HCT116 (cell line): ENCODE data around the gene PSMD10. TPM values are rescaled to one million over a fixed set of nuclear protein-coding genes. Genes with fewer than 3 reads are reported as not detected.

Experiments used
- ATAC-seq: fragments of 200-7000 bp; cut with Tn5 transposase; 2 replicates; pipeline ENCODE4 v1.9.1; 2020; ENCODE audit warnings: mild to moderate bottlenecking, moderate library complexity
- BruUV-seq: library from RNA; stranded (reverse); fragments of 400-500 nt; replicated peaks from 2 replicates; lab custom pipeline; 2021; lab: Mats Ljungman, UMichigan
- CTCF ChIA-PET: fragments of 300-600 bp; sonication (Branson Sonifier 250); formaldehyde crosslinking; loops from one replicate; lab custom pipeline; 2021; ENCODE audit warnings: antibody characterized with exemption; lab: Charles Lee
- POLR2A ChIA-PET: fragments of 300-600, 350-600 bp; sonication (Branson Sonifier 250); formaldehyde crosslinking; loops from one replicate; lab custom pipeline; 2021; ENCODE audit warnings: antibody characterized with exemption; lab: Charles Lee
- RAD21 ChIA-PET, 2 experiments: fragments of 300-600 bp; sonication (Branson Sonifier 250); formaldehyde crosslinking; loops; one replicate each; lab custom pipeline; 2023; ENCODE audit warnings: low total read pairs in 2 of 2; ENCODE audit not compliant: uncharacterized antibody in 2 of 2, unreplicated experiment in 2 of 2, low non-redundant PET in 1 of 2; lab: Charles Lee
- DNase-seq: peaks from one replicate; pipeline ENCODE4 v3.0.0-alpha.2; 2010; ENCODE audit warnings: low read depth, low spot score
- H2AFZ ChIP-seq: fragments of 200-600 bp; shearing (Covaris generic), sonication (generic); 2 replicates; pipeline ENCODE4 v1.6.1; 2017; ENCODE audit warnings: low read depth, mixed run types, mixed read lengths, antibody characterized with exemption, low read length; ENCODE audit not compliant: poor library complexity, severe bottlenecking
- H3K27ac ChIP-seq: 2 replicates; pipeline ENCODE4 v1.5.1; 2012; ENCODE audit warnings: low read depth, low read length
- H3K27me3 ChIP-seq: fragments of 200-600 bp; sonication (generic); 2 replicates; pipeline ENCODE4 v1.6.1; 2016; ENCODE audit warnings: mixed run types, low read length, mixed read lengths; ENCODE audit not compliant: insufficient read depth
- H3K36me3 ChIP-seq, 2 experiments: fragments of 200-500 bp in 1 of 2; fragments of 200-600 bp in 1 of 2; sonication (Bioruptor generic) in 1 of 2; sonication (generic) in 1 of 2; 2 replicates each; pipeline versions ENCODE4 v1.5.1 to v1.6.1; 2014 to 2016; ENCODE audit warnings: low read length in 2 of 2, inconsistent platforms in 1 of 2, mixed read lengths in 1 of 2, mixed run types in 1 of 2; ENCODE audit not compliant: insufficient read depth in 2 of 2, control insufficient read depth in 1 of 2
- H3K4me1 ChIP-seq, 2 experiments: fragments of 200-600 bp in 1 of 2; sonication (generic) in 1 of 2; 2 replicates each; pipeline versions ENCODE4 v1.5.1 to v1.6.1; 2012 to 2017; ENCODE audit warnings: low read length in 2 of 2, inconsistent platforms in 1 of 2, mild to moderate bottlenecking in 1 of 2, mixed read lengths in 1 of 2, mixed run types in 1 of 2, moderate library complexity in 1 of 2; ENCODE audit not compliant: insufficient read depth in 2 of 2, control insufficient read depth in 1 of 2
- H3K4me2 ChIP-seq: fragments of 200-600 bp; sonication (generic); 2 replicates; pipeline ENCODE4 v1.6.1; 2017; ENCODE audit warnings: mixed run types, low read length, mixed read lengths
- H3K4me3 ChIP-seq, 2 experiments: fragments of 200-600 bp in 1 of 2; sonication (generic) in 1 of 2; replicated peaks in 1 of 2; 2 replicates each; pipeline ENCODE4 v1.5.1; 2011 to 2016; ENCODE audit warnings: low read length in 2 of 2, control low read depth in 1 of 2, low read depth in 1 of 2, mild to moderate bottlenecking in 1 of 2, mixed read lengths in 1 of 2, mixed run types in 1 of 2
- H3K79me2 ChIP-seq: fragments of 200-600 bp; sonication (generic); 2 replicates; pipeline ENCODE4 v1.6.1; 2017; ENCODE audit warnings: mild to moderate bottlenecking, mixed run types, low read length, moderate library complexity, mixed read lengths; ENCODE audit not compliant: insufficient read depth
- H3K9ac ChIP-seq: fragments of 200-600 bp; sonication (generic); 2 replicates; pipeline ENCODE4 v1.6.1; 2016; ENCODE audit warnings: low read length, mixed read lengths
- H3K9me2 ChIP-seq: fragments of 200-600 bp; sonication (generic), shearing (Covaris generic); 2 replicates; pipeline ENCODE4 v1.6.1; 2017; ENCODE audit warnings: mixed run types, mild to moderate bottlenecking, moderate library complexity; ENCODE audit not compliant: insufficient read depth
- H3K9me3 ChIP-seq, 2 experiments: fragments of 200-500 bp in 1 of 2; fragments of 200-600 bp in 1 of 2; sonication (Bioruptor generic) in 1 of 2; sonication (generic) in 1 of 2; 2 replicates each; pipeline ENCODE4 v1.6.1; 2014 to 2017; ENCODE audit warnings: low read length in 2 of 2, mixed read lengths in 2 of 2, inconsistent platforms in 1 of 2, low read depth in 1 of 2, mild to moderate bottlenecking in 1 of 2, mixed run types in 1 of 2, moderate library complexity in 1 of 2; ENCODE audit not compliant: control insufficient read depth in 1 of 2, insufficient read depth in 1 of 2
- H4K20me1 ChIP-seq: fragments of 200-600 bp; sonication (generic), shearing (Covaris generic); 2 replicates; pipeline ENCODE4 v1.6.1; 2017; ENCODE audit warnings: mixed run types, mild to moderate bottlenecking, moderate library complexity; ENCODE audit not compliant: insufficient read depth
- EGR1 ChIP-seq: IDR thresholded peaks from 2 replicates; pipeline ENCODE4 v1.6.1; 2012; ENCODE audit warnings: low read depth
- ELF1 ChIP-seq: IDR thresholded peaks from 2 replicates; pipeline ENCODE4 v1.6.1; 2012; ENCODE audit warnings: low read depth, borderline replicate concordance
- EZH2phosphoT487 ChIP-seq: fragments of 200-600 bp; IDR thresholded peaks from 2 replicates; pipeline ENCODE4 v1.6.1; 2018; ENCODE audit warnings: antibody characterized with exemption, borderline replicate concordance
- JUND ChIP-seq: IDR thresholded peaks from 2 replicates; pipeline ENCODE4 v1.6.1; 2012
- POLR2AphosphoS5 ChIP-seq: IDR thresholded peaks from 2 replicates; pipeline ENCODE4 v1.6.1; 2011; ENCODE audit warnings: mild to moderate bottlenecking, low read depth, low read length, moderate library complexity
- SIN3A ChIP-seq: IDR thresholded peaks from 2 replicates; pipeline ENCODE4 v1.6.1; 2012; ENCODE audit warnings: low read depth
- SP1 ChIP-seq: IDR thresholded peaks from 2 replicates; pipeline ENCODE4 v1.6.1; 2012; ENCODE audit warnings: low read depth
- YY1 ChIP-seq: IDR thresholded peaks from 2 replicates; pipeline ENCODE4 v1.6.1; 2011; ENCODE audit warnings: low read length, low read depth, moderate library complexity, mild to moderate bottlenecking; ENCODE audit not compliant: insufficient replicate concordance; ENCODE audit errors: extremely low read depth
- intact Hi-C: fragments of 100-400 bp; cut with micrococcal nuclease; formaldehyde crosslinking; loops from 2 replicates; pipeline ENCODE4 v1.10.0; 2022
- total RNA-seq: library from RNA; stranded (reverse); gene quantifications from one replicate; pipeline ENCODE4 v1.2.1, GENCODE V29; 2021; ENCODE audit not compliant: unreplicated experiment
- TF ChIP-seq, protein P1 (sequence below), 3 experiments: fragments of 200-600 bp in 1 of 3; sonication (generic) in 1 of 3; IDR thresholded peaks in 2 of 3; conservative IDR thresholded peaks in 1 of 3; 2 replicates each; pipeline ENCODE4 v1.5.1; 2012 to 2017; ENCODE audit warnings: low read depth in 2 of 3, low read length in 2 of 3, antibody characterized with exemption in 1 of 3, borderline replicate concordance in 1 of 3, control low read depth in 1 of 3, mild to moderate bottlenecking in 1 of 3, mixed read lengths in 1 of 3, mixed run types in 1 of 3, moderate library complexity in 1 of 3; ENCODE audit not compliant: insufficient read depth in 1 of 3
- TF ChIP-seq, protein P2 (sequence below): IDR thresholded peaks from 2 replicates; pipeline ENCODE4 v1.6.1; 2012
- TF ChIP-seq, protein P3 (sequence below): IDR thresholded peaks from 2 replicates; pipeline ENCODE4 v1.6.1; 2012

Gene PSMD10
- total RNA-seq, 1 experiment from 2014 or later: 55.5 TPM

DNA sequence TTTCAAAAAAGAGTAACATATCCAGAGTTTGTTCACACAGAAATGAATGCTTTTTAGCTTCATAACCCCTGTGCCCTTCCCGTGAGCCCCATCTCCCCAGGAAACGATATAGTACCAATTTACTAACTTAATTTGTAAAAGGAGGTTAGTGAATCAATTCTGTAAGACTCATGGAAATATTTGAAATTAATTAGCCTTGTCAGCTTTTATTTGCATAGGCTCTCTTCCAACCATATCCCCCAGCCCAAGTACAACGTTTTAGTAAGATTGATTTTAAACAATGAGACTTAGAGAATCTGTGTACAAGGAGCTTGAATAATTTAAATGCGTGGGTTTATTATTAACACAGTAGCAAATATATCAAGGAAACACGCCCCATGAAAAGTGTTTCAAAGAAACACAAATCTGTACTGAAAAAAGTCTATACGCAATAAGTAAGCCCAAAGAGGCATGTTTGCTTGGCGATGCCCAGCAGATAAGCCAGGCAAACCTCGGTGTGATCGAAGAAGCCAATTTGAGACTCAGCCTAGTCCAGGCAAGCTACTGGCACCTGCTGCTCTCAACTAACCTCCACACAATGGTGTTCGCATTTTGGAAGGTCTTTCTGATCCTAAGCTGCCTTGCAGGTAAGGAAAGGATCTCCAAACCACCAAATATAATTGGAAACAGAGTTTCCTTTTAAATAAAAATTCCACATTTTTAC is 46.6 kb downstream of the PSMD10 start, which contains the start of gene VSIG1:
VSIG1 (plus strand) TSS at position 512 of the 703 bp plus-strand sequence; CDS start at position 578, 66 bp downstream.
- no peak for DNase-seq
- CTCF ChIA-PET: no interaction called here
- RAD21 ChIA-PET: no interaction called here

DNA sequence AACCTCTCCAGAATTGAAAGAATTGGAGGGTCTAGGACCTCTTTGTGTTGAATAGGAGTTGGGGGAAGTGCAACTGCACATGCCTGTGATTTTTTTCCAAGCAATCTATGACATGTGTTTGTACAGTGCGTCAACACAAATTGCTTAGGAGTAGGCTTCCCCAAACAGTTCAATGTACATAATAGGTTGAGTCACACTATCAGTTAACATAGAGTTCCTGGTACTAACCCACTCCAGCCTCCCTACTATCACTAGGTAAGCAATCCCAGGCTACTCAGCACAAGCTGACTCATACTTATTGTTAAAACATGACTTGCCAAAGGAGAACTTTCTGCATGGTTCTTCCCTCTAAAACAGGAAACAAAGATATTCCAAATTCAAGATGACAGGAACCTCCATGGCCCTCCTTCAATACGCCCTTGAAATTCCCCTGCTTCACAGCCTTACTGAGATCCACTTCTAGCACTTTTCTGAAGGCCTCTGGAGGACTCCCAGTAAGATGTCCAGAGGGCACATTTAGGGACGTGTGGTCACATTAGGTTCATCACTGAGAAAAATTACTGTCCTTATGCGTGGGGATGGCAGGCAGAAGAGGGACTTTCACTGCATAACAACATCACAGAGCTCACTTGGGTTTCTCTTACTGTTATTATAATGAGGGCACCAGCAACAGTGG is 54.9 kb downstream of the PSMD10 start:
- CTCF ChIA-PET: no interaction called here
- no peaks in the 10 kb centered on the region for H3K9me3 ChIP-seq
- no TSS peak for BruUV-seq
- no peak overlapping the region for H3K4me2 ChIP-seq
- H3K36me3 ChIP-seq: no peaks in the 10 kb centered on the region
- no peak overlapping the region for H3K27ac ChIP-seq
- H3K79me2 ChIP-seq: no peaks in the 10 kb centered on the region
- POLR2A ChIA-PET: no interaction called here
- no peaks in the 10 kb centered on the region for H3K9me2 ChIP-seq
- intact Hi-C loops: no loop called here
- no peaks in the 10 kb centered on the region for H3K27me3 ChIP-seq
- no peak overlapping the region for H2AFZ ChIP-seq
- no peak overlapping the region for H3K9ac ChIP-seq
- no peaks in the 10 kb centered on the region for H4K20me1 ChIP-seq
- RAD21 ChIA-PET: no interaction called here
- ATAC-seq (no peak), DNase-seq (no peak)
- no peaks in the 10 kb centered on the region for H3K4me1 ChIP-seq
- TF ChIP-seq ELF1: no peak
- TF ChIP-seq POLR2AphosphoS5: no peak
- TF ChIP-seq, protein P1, sequence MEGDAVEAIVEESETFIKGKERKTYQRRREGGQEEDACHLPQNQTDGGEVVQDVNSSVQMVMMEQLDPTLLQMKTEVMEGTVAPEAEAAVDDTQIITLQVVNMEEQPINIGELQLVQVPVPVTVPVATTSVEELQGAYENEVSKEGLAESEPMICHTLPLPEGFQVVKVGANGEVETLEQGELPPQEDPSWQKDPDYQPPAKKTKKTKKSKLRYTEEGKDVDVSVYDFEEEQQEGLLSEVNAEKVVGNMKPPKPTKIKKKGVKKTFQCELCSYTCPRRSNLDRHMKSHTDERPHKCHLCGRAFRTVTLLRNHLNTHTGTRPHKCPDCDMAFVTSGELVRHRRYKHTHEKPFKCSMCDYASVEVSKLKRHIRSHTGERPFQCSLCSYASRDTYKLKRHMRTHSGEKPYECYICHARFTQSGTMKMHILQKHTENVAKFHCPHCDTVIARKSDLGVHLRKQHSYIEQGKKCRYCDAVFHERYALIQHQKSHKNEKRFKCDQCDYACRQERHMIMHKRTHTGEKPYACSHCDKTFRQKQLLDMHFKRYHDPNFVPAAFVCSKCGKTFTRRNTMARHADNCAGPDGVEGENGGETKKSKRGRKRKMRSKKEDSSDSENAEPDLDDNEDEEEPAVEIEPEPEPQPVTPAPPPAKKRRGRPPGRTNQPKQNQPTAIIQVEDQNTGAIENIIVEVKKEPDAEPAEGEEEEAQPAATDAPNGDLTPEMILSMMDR (IDR thresholded peaks at IDR 0.05 in 2 of 3, conservative IDR thresholded peaks at IDR 0.05 in 1 of 3; ENCODE audit: borderline replicate concordance in 1 of 3, insufficient read depth in 1 of 3, low read depth in 2 of 3, low read length in 2 of 3): no peak
- TF ChIP-seq SP1: no peak
- TF ChIP-seq SIN3A: no peak
- no peak for TF ChIP-seq EGR1
- TF ChIP-seq JUND: no peak
- H3K4me3 ChIP-seq: no peak overlapping the region

More for the DNA sequence above, 46.6 kb downstream of the PSMD10 start, which contains the start of gene VSIG1:
- no peak within 1 kb of the TSS for H2AFZ ChIP-seq
- H3K4me3 ChIP-seq: no peak within 1 kb of the TSS
- H3K9ac ChIP-seq: no peak within 1 kb of the TSS
- TF ChIP-seq JUND (no peak), YY1 (no peak), SIN3A (no peak), EZH2phosphoT487 (no peak)
- TF ChIP-seq, protein P2, sequence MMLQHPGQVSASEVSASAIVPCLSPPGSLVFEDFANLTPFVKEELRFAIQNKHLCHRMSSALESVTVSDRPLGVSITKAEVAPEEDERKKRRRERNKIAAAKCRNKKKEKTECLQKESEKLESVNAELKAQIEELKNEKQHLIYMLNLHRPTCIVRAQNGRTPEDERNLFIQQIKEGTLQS: no peak
- TF ChIP-seq, protein P3, sequence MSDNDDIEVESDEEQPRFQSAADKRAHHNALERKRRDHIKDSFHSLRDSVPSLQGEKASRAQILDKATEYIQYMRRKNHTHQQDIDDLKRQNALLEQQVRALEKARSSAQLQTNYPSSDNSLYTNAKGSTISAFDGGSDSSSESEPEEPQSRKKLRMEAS: no peak
- no peaks in the 10 kb centered on the region for H3K36me3 ChIP-seq
- no peaks in the 10 kb centered on the region for H3K9me2 ChIP-seq
- POLR2A ChIA-PET: no interaction called here
- no peak for ATAC-seq
- intact Hi-C loops: no loop called here
- H3K79me2 ChIP-seq: no peaks in the 10 kb centered on the region
- H3K9me3 ChIP-seq: no peaks in the 10 kb centered on the region
- no peaks in the 10 kb centered on the region for H3K27me3 ChIP-seq
- H3K27ac ChIP-seq: no peak within 1 kb of the TSS
- H4K20me1 ChIP-seq: no peaks in the 10 kb centered on the region
- no peaks in the 10 kb centered on the region for H3K4me1 ChIP-seq
- no peak within 1 kb of the TSS for H3K4me2 ChIP-seq
- no TSS peak for BruUV-seq
